Adrenal gland (tissue), 5 donors: ENCODE measurements around the gene HEMK1.

Experiments used
- POLR2A ChIP-seq, 2 donors: fragments of 450-650 bp; IDR thresholded peaks; one replicate each; pipeline ENCODE4 v1.6.1; 2017; ENCODE audit warnings: antibody characterized with exemption in 2 of 2, mild to moderate bottlenecking in 2 of 2, moderate library complexity in 1 of 2
- TF ChIP-seq, protein P1 (sequence below), 6 experiments: fragments of 450-650 bp in 4 of 6; fragments of 200-600 bp in 2 of 6; sonication (generic) in 1 of 6; IDR thresholded peaks; 1 replicate in 5 of 6; 2 replicates in 1 of 6; pipeline versions ENCODE4 v1.5.1 to v1.8.0; 2016 to 2021; ENCODE audit warnings: antibody characterized with exemption in 6 of 6, mild to moderate bottlenecking in 2 of 6, moderate library complexity in 1 of 6
- donor health status: DM: no; HTN: no; CAD: no.

DNA sequence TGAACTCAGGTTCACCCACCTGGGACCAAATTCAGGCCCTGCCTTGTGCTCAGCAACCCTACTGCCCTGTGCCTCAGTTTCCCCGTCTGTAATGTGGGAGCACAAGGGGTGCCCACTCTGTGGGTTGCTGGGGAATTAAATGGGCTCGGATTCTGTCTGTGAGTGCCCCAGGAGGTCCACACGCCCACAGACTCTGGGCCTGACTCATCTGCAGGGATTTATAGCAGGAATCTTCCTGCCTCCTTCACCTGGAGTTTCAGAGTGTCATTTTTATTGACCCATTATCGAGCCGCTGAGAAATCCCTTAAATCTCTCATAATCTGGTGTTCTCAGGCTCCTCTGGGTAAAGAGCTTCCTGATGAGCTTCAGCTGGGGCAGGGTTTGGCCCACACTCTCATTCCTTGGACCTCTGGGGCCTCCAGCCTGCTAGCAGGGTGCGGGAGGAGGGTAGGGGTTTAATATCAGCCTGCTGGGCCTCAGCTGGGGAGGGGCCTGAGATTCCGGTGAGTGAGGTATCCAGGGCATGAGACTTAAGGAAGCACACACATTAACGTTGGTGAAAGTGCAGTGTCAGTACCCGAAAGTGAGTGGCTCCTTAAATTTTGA lies 18.2 kb upstream of the HEMK1 start:
- TF ChIP-seq, protein P1, sequence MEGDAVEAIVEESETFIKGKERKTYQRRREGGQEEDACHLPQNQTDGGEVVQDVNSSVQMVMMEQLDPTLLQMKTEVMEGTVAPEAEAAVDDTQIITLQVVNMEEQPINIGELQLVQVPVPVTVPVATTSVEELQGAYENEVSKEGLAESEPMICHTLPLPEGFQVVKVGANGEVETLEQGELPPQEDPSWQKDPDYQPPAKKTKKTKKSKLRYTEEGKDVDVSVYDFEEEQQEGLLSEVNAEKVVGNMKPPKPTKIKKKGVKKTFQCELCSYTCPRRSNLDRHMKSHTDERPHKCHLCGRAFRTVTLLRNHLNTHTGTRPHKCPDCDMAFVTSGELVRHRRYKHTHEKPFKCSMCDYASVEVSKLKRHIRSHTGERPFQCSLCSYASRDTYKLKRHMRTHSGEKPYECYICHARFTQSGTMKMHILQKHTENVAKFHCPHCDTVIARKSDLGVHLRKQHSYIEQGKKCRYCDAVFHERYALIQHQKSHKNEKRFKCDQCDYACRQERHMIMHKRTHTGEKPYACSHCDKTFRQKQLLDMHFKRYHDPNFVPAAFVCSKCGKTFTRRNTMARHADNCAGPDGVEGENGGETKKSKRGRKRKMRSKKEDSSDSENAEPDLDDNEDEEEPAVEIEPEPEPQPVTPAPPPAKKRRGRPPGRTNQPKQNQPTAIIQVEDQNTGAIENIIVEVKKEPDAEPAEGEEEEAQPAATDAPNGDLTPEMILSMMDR (IDR thresholded peaks at IDR 0.05), result no peak
- no peak for TF ChIP-seq POLR2A (IDR thresholded peaks at IDR 0.05)
